ENCODE measurements around the gene MPI. TPM values are rescaled to one million over a fixed set of nuclear protein-coding genes. Genes with fewer than 3 reads are reported as not detected.

MPI gene
- total RNA-seq, 2 experiments from 2014 or later = 75.7 to 93.3 TPM

DNA sequence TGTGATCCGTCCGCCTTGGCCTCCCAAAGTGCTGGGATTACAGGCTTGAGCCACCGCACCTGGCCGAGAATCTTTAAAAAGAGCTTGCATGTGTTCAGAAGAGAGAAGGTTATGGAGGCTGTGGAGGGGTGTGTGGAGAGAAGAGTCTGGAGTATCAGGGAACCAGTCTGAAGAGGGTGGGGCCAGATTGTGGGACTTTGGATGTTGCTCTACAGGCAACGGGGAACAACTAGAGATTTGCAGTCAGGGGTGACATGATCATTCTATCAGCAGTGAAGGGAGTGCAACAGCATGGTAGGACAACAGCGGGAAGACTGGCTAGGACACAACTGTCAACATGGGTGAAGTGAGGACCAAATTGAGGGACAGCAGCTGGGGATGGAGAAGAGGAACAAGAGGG lies 25.5 kb upstream of the MPI start:
- POLR2A ChIA-PET = no interaction called here
- Mint-ChIP-seq H3K27me3 (no peaks in the 10 kb centered on the region), H3K4me3 (no peak overlapping the region), H3K9me3 (ENCODE audit: low read depth) (no peaks in the 10 kb centered on the region), H3K36me3 (ENCODE audit: low read depth) (peaks cover 17% of the 10 kb centered on the region), H3K4me1 (peaks cover 62% of the 10 kb centered on the region), H3K27ac (peak overlapping the region; percentile 39)
- ATAC-seq (no peak), DNase-seq (no peak)
- intact Hi-C loops (cut with DNase I, micrococcal nuclease) = no loop called here
- CTCF ChIA-PET = no interaction called here

DNA sequence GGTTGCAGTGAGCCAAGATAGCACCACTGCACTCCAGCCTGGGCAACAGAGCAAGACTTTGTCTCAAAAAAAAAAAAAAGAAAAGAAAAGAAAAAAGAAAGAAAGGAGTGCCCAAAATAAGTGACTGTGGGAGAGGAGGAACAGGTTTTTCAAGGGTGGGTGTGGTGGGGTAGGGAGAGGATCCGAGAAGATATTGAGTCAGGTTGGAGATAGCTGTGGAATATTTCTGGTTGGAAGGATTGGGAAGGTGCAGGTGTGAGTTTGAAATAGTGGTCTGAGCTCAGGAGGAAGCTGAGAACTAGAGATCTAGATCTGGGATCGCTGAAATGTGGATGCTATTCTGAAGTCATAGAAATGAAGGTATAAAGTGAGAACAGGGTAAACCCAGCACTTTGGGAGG lies 24.5 kb upstream of the MPI start:
- ChIA-PET POLR2A (no interaction called here), CTCF (interaction anchor here (1.1 kb wide), 1 partner anchor 36 kb away, joined by 3 read pairs; no protein-coding TSS in a partner anchor)
- DNase-seq = no peak
- ATAC-seq = no peak
- no peaks in the 10 kb centered on the region for H3K27me3 Mint-ChIP-seq
- H3K9me3 Mint-ChIP-seq (ENCODE audit: low read depth) = no peaks in the 10 kb centered on the region
- H3K4me3 Mint-ChIP-seq = no peak overlapping the region
- peak overlapping the region; percentile 24 for H3K27ac Mint-ChIP-seq
- H3K36me3 Mint-ChIP-seq (ENCODE audit: low read depth) = peaks cover 24% of the 10 kb centered on the region
- peaks cover 66% of the 10 kb centered on the region for H3K4me1 Mint-ChIP-seq
- intact Hi-C loops (cut with DNase I, micrococcal nuclease) = no loop called here

DNA sequence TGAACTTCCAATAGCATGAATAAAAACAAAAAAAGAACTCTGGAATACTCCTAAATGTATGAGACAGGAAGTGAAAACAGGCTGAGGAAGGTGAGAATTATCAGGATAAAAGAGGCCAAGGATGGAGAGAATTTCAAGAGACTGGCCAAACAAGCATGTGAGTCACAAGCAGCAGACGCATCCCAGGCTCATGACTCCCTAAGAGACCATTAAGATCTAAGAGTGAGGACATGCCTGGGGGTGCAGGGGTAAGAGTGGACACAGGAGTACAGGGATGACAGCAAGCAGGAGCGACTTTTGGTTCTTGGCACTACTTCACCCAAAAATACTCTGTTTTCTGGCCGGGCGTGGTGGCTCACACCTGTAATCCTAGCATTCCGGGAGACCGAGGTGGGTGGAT lies 23.8 kb upstream of the MPI start:
- H3K4me3 Mint-ChIP-seq = no peak overlapping the region
- ChIA-PET POLR2A (interaction anchor here (0.5 kb wide), 1 partner anchor 9 kb away, joined by 9 read pairs; no protein-coding TSS in a partner anchor), CTCF (interaction anchor here (0.6 to 0.9 kb wide), 2 partner anchors 21 to 98 kb away, joined by 3 read pairs; no protein-coding TSS in a partner anchor)
- ATAC-seq = no peak
- intact Hi-C loops (cut with DNase I, micrococcal nuclease) = no loop called here
- peak overlapping the region; percentile 38 for H3K27ac Mint-ChIP-seq
- DNase-seq = no peak
- H3K27me3 Mint-ChIP-seq = no peaks in the 10 kb centered on the region
- no peaks in the 10 kb centered on the region for H3K9me3 Mint-ChIP-seq (ENCODE audit: low read depth)
- H3K4me1 Mint-ChIP-seq = peaks cover 74% of the 10 kb centered on the region
- peaks cover 29% of the 10 kb centered on the region for H3K36me3 Mint-ChIP-seq (ENCODE audit: low read depth)

DNA sequence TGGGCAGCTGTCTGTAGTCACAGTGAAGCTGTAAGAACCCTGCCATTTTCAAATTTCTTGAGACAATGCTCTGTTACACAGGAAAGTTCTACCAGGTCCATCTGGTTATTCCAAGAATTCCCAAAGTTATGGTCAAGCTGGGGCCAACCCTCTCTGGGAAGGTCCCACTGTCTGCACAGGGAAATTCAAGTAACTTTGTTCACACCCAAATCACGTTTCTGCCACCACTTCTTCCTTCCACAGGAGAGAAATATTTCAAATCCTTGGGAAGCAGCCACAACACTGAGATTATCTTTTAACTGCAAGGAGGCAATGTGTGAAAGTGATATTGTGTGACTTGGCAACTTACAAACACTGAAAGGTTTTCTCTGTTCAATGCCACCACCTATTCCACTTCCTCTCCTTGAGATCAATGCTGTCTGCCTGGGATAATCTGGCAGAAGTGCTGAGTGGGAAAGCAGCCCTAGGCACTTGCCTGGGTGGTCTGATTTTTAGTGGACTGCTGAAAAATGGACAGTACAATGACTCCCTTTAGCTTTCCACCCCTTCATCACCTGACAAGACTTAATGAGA lies 22.3 kb upstream of the MPI start:
- POLR2A ChIA-PET = interaction anchor here (0.7 kb wide), 1 partner anchor 142 kb away, joined by 3 read pairs; the partner anchor contains the start of gene CYP1A1
- intact Hi-C loops (cut with DNase I, micrococcal nuclease) = no loop called here
- peak overlapping the region; percentile 77 for H3K27ac Mint-ChIP-seq
- peaks cover 83% of the 10 kb centered on the region for H3K4me1 Mint-ChIP-seq
- peaks cover 29% of the 10 kb centered on the region for H3K36me3 Mint-ChIP-seq (ENCODE audit: low read depth)
- no peaks in the 10 kb centered on the region for H3K27me3 Mint-ChIP-seq
- no peaks in the 10 kb centered on the region for H3K9me3 Mint-ChIP-seq (ENCODE audit: low read depth)
- peak overlapping the region; percentile 14 for H3K4me3 Mint-ChIP-seq
- CTCF ChIA-PET = interaction anchor here (0.9 to 4.3 kb wide), 3 partner anchors 12 to 34 kb away, joined by 3 to 38 read pairs (median 4); no protein-coding TSS in a partner anchor
- DNase-seq (no peak), ATAC-seq (no peak)

DNA sequence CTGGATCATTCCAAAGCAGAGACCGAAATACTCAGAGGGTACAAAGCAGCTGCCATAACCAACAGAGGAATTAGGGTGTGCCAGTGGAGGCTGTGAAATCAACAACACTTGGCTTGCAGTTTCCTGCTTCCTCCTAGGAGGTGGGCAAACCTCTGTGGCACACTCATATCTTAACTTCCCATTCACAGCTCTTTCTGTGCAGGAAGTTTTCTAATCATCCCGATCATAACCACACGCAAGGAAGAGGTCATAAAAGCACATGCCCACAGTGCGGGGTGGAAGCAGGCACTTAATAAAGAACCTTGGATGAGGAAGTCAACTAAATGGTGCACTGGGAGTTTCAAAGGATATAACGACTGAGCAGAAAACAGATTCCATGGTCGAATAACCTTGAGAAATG lies 21.8 kb upstream of the MPI start:
- Mint-ChIP-seq H3K4me1 (peaks cover 87% of the 10 kb centered on the region), H3K9me3 (ENCODE audit: low read depth) (no peaks in the 10 kb centered on the region), H3K27me3 (no peaks in the 10 kb centered on the region), H3K27ac (peak overlapping the region; percentile 77), H3K4me3 (peak overlapping the region; percentile 14), H3K36me3 (ENCODE audit: low read depth) (peaks cover 29% of the 10 kb centered on the region)
- intact Hi-C loops (cut with DNase I, micrococcal nuclease) = no loop called here
- ATAC-seq (no peak), DNase-seq (peak; percentile 17)
- CTCF ChIA-PET = interaction anchor here (0.6 to 4.3 kb wide), 3 partner anchors 15 to 127 kb away, joined by 3 to 38 read pairs (median 3); no protein-coding TSS in a partner anchor
- POLR2A ChIA-PET = interaction anchor here (0.7 kb wide), 1 partner anchor 143 kb away, joined by 3 read pairs; the partner anchor contains the start of gene CYP1A1

DNA sequence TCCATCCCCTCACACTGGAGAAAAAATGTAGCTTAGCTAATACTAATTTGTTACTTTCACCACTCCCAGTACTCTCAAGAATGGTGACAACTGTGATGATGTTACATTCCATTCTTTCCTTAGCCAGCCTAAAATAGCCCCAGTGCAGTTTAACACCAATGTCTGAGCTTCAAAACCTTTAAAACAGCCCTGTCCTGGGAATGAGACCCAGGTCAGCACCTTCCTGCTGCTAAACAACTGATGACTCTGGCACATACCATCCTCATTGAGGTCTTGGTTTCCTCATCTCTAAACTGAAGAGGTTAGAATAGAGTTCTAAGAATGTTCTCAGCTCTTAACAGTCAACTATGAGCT lies 20.5 kb upstream of the MPI start:
- intact Hi-C loops (cut with DNase I, micrococcal nuclease) = no loop called here
- H3K9me3 Mint-ChIP-seq (ENCODE audit: low read depth) = no peaks in the 10 kb centered on the region
- no peaks in the 10 kb centered on the region for H3K27me3 Mint-ChIP-seq
- peak overlapping the region; percentile 89 for H3K27ac Mint-ChIP-seq
- H3K4me3 Mint-ChIP-seq = peak overlapping the region; percentile 54
- DNase-seq = no peak
- CTCF ChIA-PET = interaction anchor here (0.7 to 4.3 kb wide), 12 partner anchors 13 to 156 kb away, joined by 3 to 38 read pairs (median 3); partner anchors contain the start of genes FAM219B and ULK3
- POLR2A ChIA-PET = interaction anchor here (0.5 to 1.9 kb wide), 7 partner anchors 10 to 200 kb away, joined by 3 to 12 read pairs (median 5); partner anchors contain the start of genes CSK, FAM219B, MPI and RPP25
- peaks cover 29% of the 10 kb centered on the region for H3K36me3 Mint-ChIP-seq (ENCODE audit: low read depth)
- no peak for ATAC-seq
- H3K4me1 Mint-ChIP-seq = peaks cover 83% of the 10 kb centered on the region

DNA sequence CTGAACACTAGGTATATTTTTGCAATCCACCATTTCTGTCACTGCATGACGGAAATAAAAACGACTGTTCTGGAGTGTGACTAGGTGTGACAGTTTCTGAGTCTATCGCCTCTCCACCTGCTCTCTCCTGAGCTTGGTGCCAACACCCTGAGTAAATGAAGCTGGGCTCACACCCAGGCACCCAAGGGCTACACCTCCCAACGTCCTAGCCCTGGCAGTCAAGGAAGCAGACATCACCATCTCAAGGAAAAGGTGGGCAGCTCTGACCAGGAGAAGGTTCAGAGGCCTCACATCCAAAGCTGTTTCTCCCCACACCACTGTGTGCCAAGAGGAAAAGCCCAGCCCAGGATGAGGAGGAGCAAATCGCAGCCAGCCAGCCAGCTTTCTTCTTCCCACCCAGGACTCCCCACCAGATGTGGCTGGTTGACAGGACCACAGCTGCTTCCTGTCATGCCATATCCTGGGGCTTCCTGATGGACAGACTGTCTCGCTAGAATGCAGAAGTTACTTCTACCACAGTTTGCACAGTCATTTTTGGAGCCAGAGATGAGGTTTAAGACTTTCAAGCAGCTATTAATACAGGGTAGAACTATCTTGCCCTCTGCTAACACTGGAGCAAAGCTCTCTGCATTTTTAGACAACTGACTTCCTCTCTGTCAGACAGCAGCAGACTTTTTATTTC lies 20.0 kb upstream of the MPI start:
- intact Hi-C loops (cut with DNase I, micrococcal nuclease) = loop anchor here (1.0 to 10.0 kb wide), 5 partner anchors 27 to 875 kb away; partner anchors contain the start of genes C15orf39 (in 1 of the 2), COX5A (in 1 of the 2), PML (in 1 of the 2) and STOML1 (in 1 of the 2)

DNA sequence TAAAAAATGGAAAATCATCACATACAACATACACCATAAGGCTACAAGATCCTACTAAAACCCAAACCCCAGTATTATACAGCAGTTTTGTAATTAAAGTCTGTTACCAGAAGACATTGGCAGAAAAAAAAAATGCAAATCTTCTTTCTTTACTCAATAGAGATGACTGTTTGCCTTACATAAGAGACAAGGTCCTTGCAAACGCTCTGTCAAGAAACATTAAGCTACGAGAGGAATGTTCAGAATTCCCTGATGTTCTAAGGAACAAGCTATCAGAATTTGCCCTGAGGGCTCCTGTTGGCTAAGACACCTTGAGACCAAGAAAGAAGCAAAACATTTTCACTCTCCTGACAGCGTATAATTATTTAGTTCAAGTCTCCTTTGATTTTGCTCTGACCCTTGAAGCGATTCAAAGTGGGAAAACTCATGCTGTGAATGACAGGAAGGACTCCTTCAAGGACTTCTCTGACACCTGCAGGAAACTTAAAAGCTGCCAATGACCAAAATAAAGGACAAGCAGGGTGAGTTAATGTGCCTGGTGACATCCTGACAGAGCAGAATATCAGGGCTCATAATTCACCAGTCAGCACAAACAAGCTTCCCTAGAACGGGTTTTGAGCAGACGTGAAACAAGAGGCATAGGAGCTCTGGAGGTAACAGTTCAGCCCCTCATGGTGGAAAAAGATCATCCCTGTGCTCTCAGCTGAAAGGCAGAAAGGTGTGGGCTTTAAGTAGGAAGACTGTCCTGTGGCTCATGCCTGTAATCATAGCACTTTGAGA lies 19.2 kb upstream of the MPI start:
- CTCF ChIA-PET = interaction anchor here (0.6 to 4.3 kb wide), 18 partner anchors 12 to 236 kb away, joined by 3 to 38 read pairs (median 4); partner anchors contain the start of genes FAM219B and ULK3
- peak overlapping the region; percentile 54 for H3K4me3 Mint-ChIP-seq
- H3K27me3 Mint-ChIP-seq = no peaks in the 10 kb centered on the region
- H3K27ac Mint-ChIP-seq = peak overlapping the region; percentile 89
- ATAC-seq (no peak), DNase-seq (no peak)
- peaks cover 73% of the 10 kb centered on the region for H3K4me1 Mint-ChIP-seq
- intact Hi-C loops (cut with DNase I, micrococcal nuclease) = loop anchor here (1.0 to 10.0 kb wide), 5 partner anchors 27 to 876 kb away; partner anchors contain the start of genes C15orf39 (in 1 of the 2), COX5A (in 1 of the 2), PML (in 1 of the 2) and STOML1 (in 1 of the 2)
- H3K9me3 Mint-ChIP-seq (ENCODE audit: low read depth) = no peaks in the 10 kb centered on the region
- H3K36me3 Mint-ChIP-seq (ENCODE audit: low read depth) = peaks cover 28% of the 10 kb centered on the region
- POLR2A ChIA-PET = interaction anchor here (0.5 to 1.9 kb wide), 8 partner anchors 12 to 1252 kb away, joined by 3 to 12 read pairs (median 4); partner anchors contain the start of genes FAM219B and MPI

More for the DNA sequence above, 20.0 kb upstream of the MPI start:
- POLR2A ChIA-PET = interaction anchor here (0.5 to 1.9 kb wide), 12 partner anchors 11 to 1253 kb away, joined by 3 to 12 read pairs (median 4); partner anchors contain the start of genes CSK, FAM219B, MPI and RPP25
- Mint-ChIP-seq H3K27me3 (no peaks in the 10 kb centered on the region), H3K4me3 (peak overlapping the region; percentile 54), H3K36me3 (ENCODE audit: low read depth) (peaks cover 29% of the 10 kb centered on the region), H3K4me1 (peaks cover 79% of the 10 kb centered on the region), H3K27ac (peak overlapping the region; percentile 89), H3K9me3 (ENCODE audit: low read depth) (no peaks in the 10 kb centered on the region)
- CTCF ChIA-PET = interaction anchor here (0.5 to 4.3 kb wide), 19 partner anchors 11 to 498 kb away, joined by 3 to 38 read pairs (median 3); partner anchors contain the start of genes FAM219B and ULK3
- DNase-seq = peak; percentile 69
- peak; percentile 59 for ATAC-seq

DNA sequence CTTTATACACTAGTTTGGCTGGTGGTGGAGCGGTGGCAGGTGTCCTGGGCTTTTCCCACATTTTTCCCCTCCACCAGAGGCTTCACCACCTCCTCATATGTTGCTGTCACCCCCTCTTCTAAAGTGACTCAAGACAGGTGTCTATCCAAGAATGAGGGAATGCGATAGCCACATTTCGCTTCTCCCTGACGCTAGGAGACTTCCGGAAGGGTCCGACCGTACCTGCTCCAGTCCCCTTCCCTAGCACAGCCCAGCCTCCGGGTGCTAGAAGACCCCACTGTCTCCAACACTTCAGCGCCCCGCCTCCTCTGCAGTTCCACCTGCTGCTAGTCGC lies 17.2 kb upstream of the MPI start:
- Mint-ChIP-seq H3K4me1 (peaks cover 54% of the 10 kb centered on the region), H3K36me3 (ENCODE audit: low read depth) (peaks cover 20% of the 10 kb centered on the region), H3K4me3 (peak overlapping the region; percentile 87), H3K9me3 (ENCODE audit: low read depth) (no peaks in the 10 kb centered on the region), H3K27ac (peak overlapping the region; percentile 87), H3K27me3 (no peaks in the 10 kb centered on the region)
- POLR2A ChIA-PET = no interaction called here
- intact Hi-C loops (cut with DNase I, micrococcal nuclease) = loop anchor here (1.0 to 10.0 kb wide), 16 partner anchors 17 to 878 kb away; partner anchors contain the start of genes COX5A (in 2 of the 2), ARID3B (in 1 of the 2), C15orf39 (in 1 of the 2) and CLK3 (in 1 of the 2)
- ATAC-seq = no peak
- CTCF ChIA-PET = interaction anchor here (0.7 kb wide), 1 partner anchor 62 kb away, joined by 4 read pairs; no protein-coding TSS in a partner anchor
- no peak for DNase-seq

DNA sequence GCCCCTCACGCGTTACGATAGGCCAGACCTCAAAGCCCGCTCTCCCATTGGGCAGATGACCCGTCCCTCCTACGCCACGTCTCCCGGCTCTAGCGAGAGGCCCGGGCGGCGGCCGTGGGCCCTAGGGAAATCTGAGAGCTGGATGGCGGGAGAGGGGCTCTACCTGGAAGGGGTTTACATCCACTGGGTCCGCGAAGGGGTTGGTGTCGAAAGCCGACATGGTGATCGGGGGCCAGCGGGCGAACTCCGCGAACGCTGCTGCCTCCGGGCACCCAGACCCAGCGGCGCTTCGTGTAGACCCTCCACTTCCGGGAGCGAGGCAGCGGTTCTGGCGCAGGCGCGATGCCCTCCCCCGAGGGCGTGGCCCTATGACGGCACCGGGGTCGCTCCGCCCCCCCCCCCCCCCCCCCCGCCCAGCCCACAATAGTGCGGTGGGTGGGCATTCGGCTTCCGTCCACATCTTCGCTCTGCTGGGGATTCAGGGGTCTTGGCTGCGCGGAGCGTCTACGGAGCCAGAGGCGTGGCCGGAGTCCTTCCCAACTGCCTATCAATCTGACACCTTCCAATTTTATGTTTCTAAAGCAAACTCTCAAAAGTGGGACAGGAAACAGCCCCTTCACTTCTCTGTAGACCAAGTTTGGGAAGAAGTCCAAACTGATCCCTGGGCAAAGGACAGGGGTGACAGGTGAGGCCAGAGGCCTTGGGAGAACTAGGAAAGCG lies 16.6 kb upstream of the MPI start, which contains the start of gene SCAMP2:
Gene SCAMP2, minus strand, starts transcription at position 330 of the 720 bp plus-strand sequence. Its CDS starts 110 bp downstream, at position 220.
- CTCF ChIA-PET = interaction anchor here (0.6 to 1.3 kb wide), 5 partner anchors 10 to 80 kb away, joined by 3 read pairs; no protein-coding TSS in a partner anchor
- POLR2A ChIA-PET = no interaction called here
- no peaks in the 10 kb centered on the region for H3K27me3 Mint-ChIP-seq
- peak within 1 kb of the TSS; percentile 87 for H3K27ac Mint-ChIP-seq
- H3K4me1 Mint-ChIP-seq = peaks cover 48% of the 10 kb centered on the region
- ATAC-seq (peak; percentile 84), DNase-seq (peak; percentile 94)
- peaks cover 15% of the 10 kb centered on the region for H3K36me3 Mint-ChIP-seq (ENCODE audit: low read depth)
- H3K4me3 Mint-ChIP-seq = peak within 1 kb of the TSS; percentile 87
- intact Hi-C loops (cut with DNase I, micrococcal nuclease) = loop anchor here (1.0 to 10.0 kb wide), 16 partner anchors 16 to 878 kb away; partner anchors contain the start of genes COX5A (in 2 of the 2), ARID3B (in 1 of the 2), C15orf39 (in 1 of the 2) and CLK3 (in 1 of the 2)
- no peaks in the 10 kb centered on the region for H3K9me3 Mint-ChIP-seq (ENCODE audit: low read depth)
